ENCODE data around the gene BOLL.
"Not testable (repeated sequence)": the region's sequence is repeated elsewhere in the genome, so short reads cannot be mapped to it uniquely, and the experiment has no call there.

The BOLL gene

DNA sequence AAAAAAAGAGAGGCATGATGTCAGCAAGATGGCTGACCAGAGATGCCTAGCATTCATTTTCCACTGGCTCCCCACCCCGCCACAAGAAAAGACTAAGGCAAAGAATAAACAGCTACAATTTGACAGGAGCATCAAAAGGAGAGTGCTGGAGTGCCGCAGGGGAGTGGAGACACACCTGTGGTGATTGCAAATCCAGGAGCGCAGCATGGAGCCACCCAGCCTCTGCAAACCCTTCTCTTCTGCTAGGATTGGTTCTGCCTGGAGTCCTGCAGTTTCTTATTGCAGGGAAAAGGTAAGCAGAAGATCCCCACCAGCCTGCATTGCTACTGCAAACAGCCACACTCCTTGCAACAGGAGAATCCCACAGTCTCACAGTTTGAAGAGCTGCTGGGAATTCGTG is 26.1 kb downstream of the BOLL start:
- no peak for TF ChIP-seq TCF4 (CRISPR knock-in tag; IDR thresholded peaks at IDR 0.05; ENCODE audit: borderline replicate concordance)
- TF ChIP-seq ZNF70 (CRISPR knock-in tag; IDR thresholded peaks at IDR 0.05) = no peak
- TF ChIP-seq CREB5 (CRISPR knock-in tag; IDR thresholded peaks at IDR 0.05; ENCODE audit: low read depth) = no peak
- no peak for TF ChIP-seq ZC3H10 (CRISPR knock-in tag; IDR thresholded peaks at IDR 0.05)
- TF ChIP-seq, protein P1, sequence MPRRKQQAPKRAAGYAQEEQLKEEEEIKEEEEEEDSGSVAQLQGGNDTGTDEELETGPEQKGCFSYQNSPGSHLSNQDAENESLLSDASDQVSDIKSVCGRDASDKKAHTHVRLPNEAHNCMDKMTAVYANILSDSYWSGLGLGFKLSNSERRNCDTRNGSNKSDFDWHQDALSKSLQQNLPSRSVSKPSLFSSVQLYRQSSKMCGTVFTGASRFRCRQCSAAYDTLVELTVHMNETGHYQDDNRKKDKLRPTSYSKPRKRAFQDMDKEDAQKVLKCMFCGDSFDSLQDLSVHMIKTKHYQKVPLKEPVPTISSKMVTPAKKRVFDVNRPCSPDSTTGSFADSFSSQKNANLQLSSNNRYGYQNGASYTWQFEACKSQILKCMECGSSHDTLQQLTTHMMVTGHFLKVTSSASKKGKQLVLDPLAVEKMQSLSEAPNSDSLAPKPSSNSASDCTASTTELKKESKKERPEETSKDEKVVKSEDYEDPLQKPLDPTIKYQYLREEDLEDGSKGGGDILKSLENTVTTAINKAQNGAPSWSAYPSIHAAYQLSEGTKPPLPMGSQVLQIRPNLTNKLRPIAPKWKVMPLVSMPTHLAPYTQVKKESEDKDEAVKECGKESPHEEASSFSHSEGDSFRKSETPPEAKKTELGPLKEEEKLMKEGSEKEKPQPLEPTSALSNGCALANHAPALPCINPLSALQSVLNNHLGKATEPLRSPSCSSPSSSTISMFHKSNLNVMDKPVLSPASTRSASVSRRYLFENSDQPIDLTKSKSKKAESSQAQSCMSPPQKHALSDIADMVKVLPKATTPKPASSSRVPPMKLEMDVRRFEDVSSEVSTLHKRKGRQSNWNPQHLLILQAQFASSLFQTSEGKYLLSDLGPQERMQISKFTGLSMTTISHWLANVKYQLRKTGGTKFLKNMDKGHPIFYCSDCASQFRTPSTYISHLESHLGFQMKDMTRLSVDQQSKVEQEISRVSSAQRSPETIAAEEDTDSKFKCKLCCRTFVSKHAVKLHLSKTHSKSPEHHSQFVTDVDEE (CRISPR knock-in tag; IDR thresholded peaks at IDR 0.05) = no peak
- TF ChIP-seq ISL1 (CRISPR knock-in tag; IDR thresholded peaks at IDR 0.05) = no peak
- no peak for ATAC-seq

DNA sequence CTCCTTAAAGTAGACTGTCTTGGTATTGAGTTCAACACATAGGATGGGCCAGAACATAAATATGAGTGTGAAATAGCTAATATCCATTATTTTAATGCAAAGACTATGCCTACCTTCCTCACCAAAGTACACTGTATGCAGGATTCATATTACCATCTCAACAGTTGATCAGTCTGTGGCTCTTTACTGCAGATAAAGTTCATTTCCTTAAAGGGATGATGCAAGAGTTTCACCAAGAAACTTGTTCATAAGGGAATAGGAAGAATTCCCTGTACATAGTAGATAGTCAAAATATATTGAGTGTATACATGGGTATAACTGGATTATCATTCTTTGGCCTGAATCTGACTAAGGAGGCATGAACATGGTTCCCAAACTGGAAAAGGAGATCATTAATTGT is 44.9 kb downstream of the BOLL start:
- ATAC-seq = no peak
- TF ChIP-seq, protein P2, sequence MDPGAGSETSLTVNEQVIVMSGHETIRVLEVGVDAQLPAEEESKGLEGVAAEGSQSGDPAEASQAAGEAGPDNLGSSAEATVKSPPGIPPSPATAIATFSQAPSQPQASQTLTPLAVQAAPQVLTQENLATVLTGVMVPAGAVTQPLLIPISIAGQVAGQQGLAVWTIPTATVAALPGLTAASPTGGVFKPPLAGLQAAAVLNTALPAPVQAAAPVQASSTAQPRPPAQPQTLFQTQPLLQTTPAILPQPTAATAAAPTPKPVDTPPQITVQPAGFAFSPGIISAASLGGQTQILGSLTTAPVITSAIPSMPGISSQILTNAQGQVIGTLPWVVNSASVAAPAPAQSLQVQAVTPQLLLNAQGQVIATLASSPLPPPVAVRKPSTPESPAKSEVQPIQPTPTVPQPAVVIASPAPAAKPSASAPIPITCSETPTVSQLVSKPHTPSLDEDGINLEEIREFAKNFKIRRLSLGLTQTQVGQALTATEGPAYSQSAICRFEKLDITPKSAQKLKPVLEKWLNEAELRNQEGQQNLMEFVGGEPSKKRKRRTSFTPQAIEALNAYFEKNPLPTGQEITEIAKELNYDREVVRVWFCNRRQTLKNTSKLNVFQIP (CRISPR knock-in tag; IDR thresholded peaks at IDR 0.05; ENCODE audit: borderline replicate concordance, low read depth) = no peak
- TF ChIP-seq, protein P1 (CRISPR knock-in tag; IDR thresholded peaks at IDR 0.05) = no peak
- TF ChIP-seq ARNTL (CRISPR knock-in tag; IDR thresholded peaks at IDR 0.05; ENCODE audit: borderline replicate concordance, low read depth) (no peak), ZC3H10 (CRISPR knock-in tag; IDR thresholded peaks at IDR 0.05) (no peak), PPARA (CRISPR knock-in tag; IDR thresholded peaks at IDR 0.05; ENCODE audit: borderline replicate concordance) (no peak), BACH2 (CRISPR knock-in tag; IDR thresholded peaks at IDR 0.05; ENCODE audit: borderline replicate concordance) (no peak), CREB5 (CRISPR knock-in tag; IDR thresholded peaks at IDR 0.05; ENCODE audit: low read depth) (no peak), TCF4 (CRISPR knock-in tag; IDR thresholded peaks at IDR 0.05; ENCODE audit: borderline replicate concordance) (no peak), ZNF565 (CRISPR knock-in tag; conservative IDR thresholded peaks at IDR 0.05; ENCODE audit: low read depth) (no peak), ZFP30 (CRISPR knock-in tag; IDR thresholded peaks at IDR 0.05) (no peak), ISL1 (CRISPR knock-in tag; IDR thresholded peaks at IDR 0.05) (no peak), TOX (CRISPR knock-in tag; IDR thresholded peaks at IDR 0.05; ENCODE audit: borderline replicate concordance) (no peak), ZFP3 (CRISPR knock-in tag; IDR thresholded peaks at IDR 0.05) (no peak), RARB (CRISPR knock-in tag; IDR thresholded peaks at IDR 0.05) (no peak), GLIS3 (CRISPR knock-in tag; IDR thresholded peaks at IDR 0.05) (no peak), ESRRG (CRISPR knock-in tag; IDR thresholded peaks at IDR 0.05) (no peak), ZNF70 (CRISPR knock-in tag; IDR thresholded peaks at IDR 0.05) (no peak), SNAI2 (CRISPR knock-in tag; IDR thresholded peaks at IDR 0.05) (no peak), OSR1 (CRISPR knock-in tag; IDR thresholded peaks at IDR 0.05) (no peak)
- TF ChIP-seq, protein P3, sequence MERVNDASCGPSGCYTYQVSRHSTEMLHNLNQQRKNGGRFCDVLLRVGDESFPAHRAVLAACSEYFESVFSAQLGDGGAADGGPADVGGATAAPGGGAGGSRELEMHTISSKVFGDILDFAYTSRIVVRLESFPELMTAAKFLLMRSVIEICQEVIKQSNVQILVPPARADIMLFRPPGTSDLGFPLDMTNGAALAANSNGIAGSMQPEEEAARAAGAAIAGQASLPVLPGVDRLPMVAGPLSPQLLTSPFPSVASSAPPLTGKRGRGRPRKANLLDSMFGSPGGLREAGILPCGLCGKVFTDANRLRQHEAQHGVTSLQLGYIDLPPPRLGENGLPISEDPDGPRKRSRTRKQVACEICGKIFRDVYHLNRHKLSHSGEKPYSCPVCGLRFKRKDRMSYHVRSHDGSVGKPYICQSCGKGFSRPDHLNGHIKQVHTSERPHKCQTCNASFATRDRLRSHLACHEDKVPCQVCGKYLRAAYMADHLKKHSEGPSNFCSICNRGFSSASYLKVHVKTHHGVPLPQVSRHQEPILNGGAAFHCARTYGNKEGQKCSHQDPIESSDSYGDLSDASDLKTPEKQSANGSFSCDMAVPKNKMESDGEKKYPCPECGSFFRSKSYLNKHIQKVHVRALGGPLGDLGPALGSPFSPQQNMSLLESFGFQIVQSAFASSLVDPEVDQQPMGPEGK (CRISPR knock-in tag; IDR thresholded peaks at IDR 0.05; ENCODE audit: borderline replicate concordance) = no peak

- not testable (repeated sequence) for ATAC-seq
Measured at GRCh38 chr2:197728555-197729544, 56.3 kb downstream of the BOLL start.

All from SK-N-SH treated with all-trans-retinoic acid at 6 μM for 48 hours (cell line).